Measurements from ENCODE around the gene BABAM2.

Gene BABAM2

DNA sequence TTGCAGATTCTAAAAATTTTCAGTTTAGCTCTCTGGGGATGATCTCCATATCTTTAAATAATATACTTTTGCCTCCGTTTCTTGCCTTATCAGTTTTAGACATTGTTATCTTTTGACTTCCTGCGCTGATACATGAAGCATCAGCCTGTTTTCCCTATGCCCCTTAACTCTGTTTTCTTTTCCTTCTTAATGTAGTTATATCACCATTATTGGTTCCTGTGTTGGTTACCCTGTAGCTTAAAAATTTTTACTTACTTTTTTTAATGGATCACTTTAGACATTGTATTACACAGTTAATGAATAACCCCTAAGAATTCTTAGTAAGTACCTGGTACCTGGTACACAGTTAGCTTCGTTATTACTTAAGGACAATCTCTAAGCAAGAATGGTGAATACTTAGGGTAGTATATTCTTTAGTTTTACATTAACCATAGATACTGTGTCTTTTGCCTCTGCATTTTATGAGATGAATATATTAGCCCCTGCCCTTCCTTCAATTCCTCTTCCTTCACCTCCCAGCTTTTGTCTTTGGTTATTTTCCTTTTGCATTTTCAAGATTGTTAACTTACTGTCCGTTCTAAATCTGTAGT is 40.9 kb downstream of the BABAM2 start:
- H4K20me1 ChIP-seq (ENCODE audit: insufficient read depth, low read length), result no peaks in the 10 kb centered on the region
- H3K9ac ChIP-seq (ENCODE audit: low read depth, low read length), result no peak overlapping the region
- DNase-seq (no peak), ATAC-seq (ENCODE audit: insufficient read depth, low read depth) (no peak)
- no peaks in the 10 kb centered on the region for H3K4me1 ChIP-seq (ENCODE audit: insufficient read depth, low read length)
- TF ChIP-seq, protein P1, sequence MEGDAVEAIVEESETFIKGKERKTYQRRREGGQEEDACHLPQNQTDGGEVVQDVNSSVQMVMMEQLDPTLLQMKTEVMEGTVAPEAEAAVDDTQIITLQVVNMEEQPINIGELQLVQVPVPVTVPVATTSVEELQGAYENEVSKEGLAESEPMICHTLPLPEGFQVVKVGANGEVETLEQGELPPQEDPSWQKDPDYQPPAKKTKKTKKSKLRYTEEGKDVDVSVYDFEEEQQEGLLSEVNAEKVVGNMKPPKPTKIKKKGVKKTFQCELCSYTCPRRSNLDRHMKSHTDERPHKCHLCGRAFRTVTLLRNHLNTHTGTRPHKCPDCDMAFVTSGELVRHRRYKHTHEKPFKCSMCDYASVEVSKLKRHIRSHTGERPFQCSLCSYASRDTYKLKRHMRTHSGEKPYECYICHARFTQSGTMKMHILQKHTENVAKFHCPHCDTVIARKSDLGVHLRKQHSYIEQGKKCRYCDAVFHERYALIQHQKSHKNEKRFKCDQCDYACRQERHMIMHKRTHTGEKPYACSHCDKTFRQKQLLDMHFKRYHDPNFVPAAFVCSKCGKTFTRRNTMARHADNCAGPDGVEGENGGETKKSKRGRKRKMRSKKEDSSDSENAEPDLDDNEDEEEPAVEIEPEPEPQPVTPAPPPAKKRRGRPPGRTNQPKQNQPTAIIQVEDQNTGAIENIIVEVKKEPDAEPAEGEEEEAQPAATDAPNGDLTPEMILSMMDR (IDR thresholded peaks at IDR 0.05; ENCODE audit: borderline replicate concordance, extremely low read depth, low read length, poor library complexity, severe bottlenecking), result no peak
- no peak for TF ChIP-seq EZH2 (IDR thresholded peaks at IDR 0.05; ENCODE audit: borderline replicate concordance, low read depth, low read length, severe bottlenecking)
- H2AFZ ChIP-seq (ENCODE audit: low read depth, low read length), result no peak overlapping the region
- H3K4me2 ChIP-seq (ENCODE audit: insufficient read depth, low read length), result no peak overlapping the region
- no peak overlapping the region for H3K27ac ChIP-seq (ENCODE audit: low read length)
- H3K4me3 ChIP-seq (ENCODE audit: low read depth in 1 of 2, low read length in 2 of 2), result no peak overlapping the region
- no peaks in the 10 kb centered on the region for H3K9me3 ChIP-seq (ENCODE audit: insufficient read depth, low read length, severe bottlenecking)
- peaks cover 19% of the 10 kb centered on the region for H3K36me3 ChIP-seq (ENCODE audit: insufficient read depth, low read length)
- H3K27me3 ChIP-seq (ENCODE audit: insufficient read depth, low read length, poor library complexity), result no peaks in the 10 kb centered on the region
- 0 out of 2 replicates have a peak, but pooled peaks cover 3% of the 10 kb centered on the region for H3K79me2 ChIP-seq (ENCODE audit: insufficient read depth, low read length)

DNA sequence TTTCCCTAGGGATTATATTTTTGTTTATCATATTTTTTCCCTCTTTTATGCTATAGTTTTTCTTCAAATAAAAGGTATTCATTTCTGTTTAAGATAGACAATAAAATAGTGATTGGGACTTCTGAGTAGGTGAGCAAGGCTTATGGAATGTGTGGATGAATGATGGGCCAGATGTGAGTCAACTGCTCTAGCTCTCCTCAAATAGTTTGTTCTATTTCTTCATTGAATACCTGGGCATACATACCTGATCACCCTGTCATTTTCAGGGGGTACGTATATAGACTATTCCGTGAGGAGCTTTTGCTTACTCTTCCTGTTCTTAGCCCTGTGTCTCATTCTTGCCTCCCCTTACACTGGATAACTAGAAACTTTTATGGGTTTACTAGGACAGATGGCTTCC is 41.9 kb downstream of the BABAM2 start:
- no peak for DNase-seq
- ATAC-seq (ENCODE audit: insufficient read depth, low read depth), result no peak
- H3K79me2 ChIP-seq (ENCODE audit: insufficient read depth, low read length), result 0 out of 2 replicates have a peak, but pooled peaks cover 3% of the 10 kb centered on the region
- no peak overlapping the region for H3K4me2 ChIP-seq (ENCODE audit: insufficient read depth, low read length)
- H2AFZ ChIP-seq (ENCODE audit: low read depth, low read length), result no peak overlapping the region
- H3K9me3 ChIP-seq (ENCODE audit: insufficient read depth, low read length, severe bottlenecking), result no peaks in the 10 kb centered on the region
- no peaks in the 10 kb centered on the region for H4K20me1 ChIP-seq (ENCODE audit: insufficient read depth, low read length)
- H3K4me1 ChIP-seq (ENCODE audit: insufficient read depth, low read length), result no peaks in the 10 kb centered on the region
- peaks cover 19% of the 10 kb centered on the region for H3K36me3 ChIP-seq (ENCODE audit: insufficient read depth, low read length)
- no peaks in the 10 kb centered on the region for H3K27me3 ChIP-seq (ENCODE audit: insufficient read depth, low read length, poor library complexity)
- no peak overlapping the region for H3K4me3 ChIP-seq (ENCODE audit: low read depth in 1 of 2, low read length in 2 of 2)
- TF ChIP-seq, protein P1 (IDR thresholded peaks at IDR 0.05; ENCODE audit: borderline replicate concordance, extremely low read depth, low read length, poor library complexity, severe bottlenecking), result no peak
- no peak for TF ChIP-seq EZH2 (IDR thresholded peaks at IDR 0.05; ENCODE audit: borderline replicate concordance, low read depth, low read length, severe bottlenecking)
- H3K9ac ChIP-seq (ENCODE audit: low read depth, low read length), result no peak overlapping the region
- no peak overlapping the region for H3K27ac ChIP-seq (ENCODE audit: low read length)

DNA sequence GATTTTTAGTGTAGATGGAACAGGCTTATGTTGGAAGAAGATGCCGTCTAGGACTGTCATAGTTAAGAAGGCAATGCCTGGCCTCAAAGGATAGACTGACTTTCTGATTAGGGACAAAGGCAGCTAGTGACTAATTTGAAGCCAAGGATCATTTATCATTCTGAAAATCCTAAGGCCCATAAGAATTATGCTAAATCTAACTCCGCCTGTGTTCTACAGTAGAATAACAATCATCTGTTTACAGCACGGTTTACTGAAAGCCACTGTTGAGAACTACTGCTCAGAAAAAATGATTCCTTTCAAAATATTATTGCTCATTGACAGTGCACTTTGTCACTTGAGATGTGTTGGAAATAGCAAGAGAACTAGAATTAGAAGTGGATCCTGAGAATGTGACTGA is 44.5 kb downstream of the BABAM2 start:
- Histone ChIP-seq H3K4me1 (ENCODE audit: insufficient read depth, low read length) (no peaks in the 10 kb centered on the region), H3K79me2 (ENCODE audit: insufficient read depth, low read length) (0 out of 2 replicates have a peak, but pooled peaks cover 3% of the 10 kb centered on the region), H3K9me3 (ENCODE audit: insufficient read depth, low read length, severe bottlenecking) (no peaks in the 10 kb centered on the region), H3K27ac (ENCODE audit: low read length) (no peak overlapping the region), H3K9ac (ENCODE audit: low read depth, low read length) (no peak overlapping the region), H3K4me3 (ENCODE audit: low read depth in 1 of 2, low read length in 2 of 2) (no peak overlapping the region), H3K36me3 (ENCODE audit: insufficient read depth, low read length) (peaks cover 15% of the 10 kb centered on the region), H3K4me2 (ENCODE audit: insufficient read depth, low read length) (no peak overlapping the region), H2AFZ (ENCODE audit: low read depth, low read length) (no peak overlapping the region), H3K27me3 (ENCODE audit: insufficient read depth, low read length, poor library complexity) (no peaks in the 10 kb centered on the region), H4K20me1 (ENCODE audit: insufficient read depth, low read length) (no peaks in the 10 kb centered on the region)
- TF ChIP-seq EZH2 (IDR thresholded peaks at IDR 0.05; ENCODE audit: borderline replicate concordance, low read depth, low read length, severe bottlenecking), result no peak
- TF ChIP-seq, protein P1 (IDR thresholded peaks at IDR 0.05; ENCODE audit: borderline replicate concordance, extremely low read depth, low read length, poor library complexity, severe bottlenecking), result no peak
- no peak for ATAC-seq (ENCODE audit: insufficient read depth, low read depth)
- no peak for DNase-seq

Measured in DND-41 (cell line).